ENCODE results near the gene ELOVL3.

ELOVL3 gene

DNA sequence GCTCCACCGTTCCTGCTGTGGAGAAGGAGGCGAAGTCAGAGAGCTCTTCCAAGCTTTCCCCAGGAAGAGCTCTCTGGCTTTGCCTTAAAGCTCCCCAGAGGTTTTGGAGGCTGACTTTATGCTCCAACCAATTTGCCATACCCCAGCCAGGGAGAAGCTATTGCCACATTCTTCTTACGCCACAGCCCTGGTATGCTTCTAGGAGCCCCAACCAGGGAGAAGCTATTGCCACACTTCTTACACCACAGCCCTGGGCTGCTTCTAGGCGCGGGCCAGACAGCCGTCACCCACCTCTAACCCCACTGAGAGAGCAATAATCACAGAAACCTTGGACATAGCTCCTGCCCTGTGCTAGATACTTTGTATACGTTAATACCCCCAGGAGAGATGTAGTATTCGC is 951 bp downstream of the ELOVL3 start:
- peak overlapping the region; percentile 16; the same call in 1 of the 2 replicates for H3K27ac ChIP-seq
- ChIA-PET CTCF (interaction anchor here (0.7 to 14.3 kb wide), 6 partner anchors 58 to 196 kb away, joined by 3 to 370 read pairs (median 5); no protein-coding TSS in a partner anchor), POLR2A (ENCODE audit: low non-redundant PET) (no interaction called here)
- TF ChIP-seq, protein P1, sequence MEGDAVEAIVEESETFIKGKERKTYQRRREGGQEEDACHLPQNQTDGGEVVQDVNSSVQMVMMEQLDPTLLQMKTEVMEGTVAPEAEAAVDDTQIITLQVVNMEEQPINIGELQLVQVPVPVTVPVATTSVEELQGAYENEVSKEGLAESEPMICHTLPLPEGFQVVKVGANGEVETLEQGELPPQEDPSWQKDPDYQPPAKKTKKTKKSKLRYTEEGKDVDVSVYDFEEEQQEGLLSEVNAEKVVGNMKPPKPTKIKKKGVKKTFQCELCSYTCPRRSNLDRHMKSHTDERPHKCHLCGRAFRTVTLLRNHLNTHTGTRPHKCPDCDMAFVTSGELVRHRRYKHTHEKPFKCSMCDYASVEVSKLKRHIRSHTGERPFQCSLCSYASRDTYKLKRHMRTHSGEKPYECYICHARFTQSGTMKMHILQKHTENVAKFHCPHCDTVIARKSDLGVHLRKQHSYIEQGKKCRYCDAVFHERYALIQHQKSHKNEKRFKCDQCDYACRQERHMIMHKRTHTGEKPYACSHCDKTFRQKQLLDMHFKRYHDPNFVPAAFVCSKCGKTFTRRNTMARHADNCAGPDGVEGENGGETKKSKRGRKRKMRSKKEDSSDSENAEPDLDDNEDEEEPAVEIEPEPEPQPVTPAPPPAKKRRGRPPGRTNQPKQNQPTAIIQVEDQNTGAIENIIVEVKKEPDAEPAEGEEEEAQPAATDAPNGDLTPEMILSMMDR (conservative IDR thresholded peaks at IDR 0.05; ENCODE audit: low read depth), result no peak
- peak; percentile 62 for DNase-seq (ENCODE audit: low spot score)

DNA sequence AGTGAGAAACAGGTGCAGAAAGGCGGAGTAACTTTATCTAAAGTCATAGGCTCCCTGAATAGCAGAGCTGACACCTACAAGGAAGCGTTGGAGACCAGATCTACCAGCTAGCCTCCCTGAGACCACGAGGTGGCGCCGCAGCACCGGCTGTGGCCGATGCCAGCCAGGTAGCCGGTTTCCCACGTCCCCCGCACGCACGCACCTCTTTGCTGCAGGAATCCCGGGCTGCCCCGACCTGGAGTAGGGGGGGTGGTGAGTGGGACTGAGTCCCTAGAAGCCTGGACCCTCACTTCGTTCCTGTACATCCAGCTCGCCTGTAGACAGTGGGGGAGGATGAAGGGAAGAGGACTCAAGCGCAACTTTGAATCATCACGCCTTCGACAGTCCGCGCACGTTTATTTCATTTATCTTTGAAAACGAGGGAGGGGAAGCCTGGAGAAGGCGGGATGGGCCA is 3.7 kb downstream of the ELOVL3 start:
- ChIA-PET CTCF (interaction anchor here (0.5 to 14.3 kb wide), 48 partner anchors 8 to 591 kb away, joined by 3 to 370 read pairs (median 4); partner anchors contain the start of genes FBXL15, GBF1, NFKB2 and PITX3), POLR2A (ENCODE audit: low non-redundant PET) (interaction anchor here (1.1 kb wide), 1 partner anchor 191 kb away, joined by 3 read pairs; the partner anchor contains the start of gene FBXL15)
- DNase-seq (ENCODE audit: low spot score), result peak; percentile 88

DNA sequence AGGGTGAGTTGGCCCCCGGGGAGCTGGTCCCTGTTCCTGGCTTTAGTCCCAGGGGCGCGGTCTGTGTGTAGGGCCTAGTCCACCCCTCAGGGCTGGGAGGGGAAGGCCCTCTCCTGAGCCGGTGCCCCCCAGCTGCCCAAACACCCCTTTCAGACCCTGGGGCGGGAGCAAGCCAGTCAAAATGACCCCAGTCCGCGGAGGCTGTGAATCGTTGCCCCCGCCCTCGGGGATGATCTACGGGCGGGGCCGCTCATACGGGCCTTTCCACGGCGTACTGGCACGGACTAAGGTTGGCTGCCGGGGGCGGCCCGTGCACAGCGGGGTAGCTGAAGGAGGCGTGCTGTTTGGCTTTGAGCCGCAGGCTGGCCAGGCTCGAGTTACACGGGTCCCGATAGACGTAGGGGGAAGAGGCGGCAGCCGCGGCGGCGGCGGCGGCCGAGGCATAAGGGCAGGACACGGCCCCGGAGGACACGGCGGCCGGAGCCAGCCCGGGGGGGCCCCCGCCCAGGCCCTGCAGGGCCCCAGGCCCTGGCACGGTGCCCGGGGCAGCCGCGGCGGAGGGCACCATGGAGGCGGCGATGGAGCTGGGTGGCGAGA is 4.3 kb downstream of the ELOVL3 start:
- peak overlapping the region; percentile 38; the same call in 1 of the 2 replicates for H3K27ac ChIP-seq
- TF ChIP-seq, protein P1 (conservative IDR thresholded peaks at IDR 0.05; ENCODE audit: low read depth), result no peak
- ChIA-PET POLR2A (ENCODE audit: low non-redundant PET) (interaction anchor here (1.1 kb wide), 1 partner anchor 190 kb away, joined by 3 read pairs; the partner anchor contains the start of gene FBXL15), CTCF (interaction anchor here (0.5 to 14.3 kb wide), 43 partner anchors 9 to 547 kb away, joined by 3 to 370 read pairs (median 4); partner anchors contain the start of genes FBXL15, GBF1, NFKB2 and PITX3)
- peak; percentile 67 for DNase-seq (ENCODE audit: low spot score)

More for the DNA sequence above, 3.7 kb downstream of the ELOVL3 start:
- TF ChIP-seq, protein P1 (conservative IDR thresholded peaks at IDR 0.05; ENCODE audit: low read depth), result peak; percentile 94
- peak overlapping the region; percentile 38; the same call in 1 of the 2 replicates for H3K27ac ChIP-seq

DNA sequence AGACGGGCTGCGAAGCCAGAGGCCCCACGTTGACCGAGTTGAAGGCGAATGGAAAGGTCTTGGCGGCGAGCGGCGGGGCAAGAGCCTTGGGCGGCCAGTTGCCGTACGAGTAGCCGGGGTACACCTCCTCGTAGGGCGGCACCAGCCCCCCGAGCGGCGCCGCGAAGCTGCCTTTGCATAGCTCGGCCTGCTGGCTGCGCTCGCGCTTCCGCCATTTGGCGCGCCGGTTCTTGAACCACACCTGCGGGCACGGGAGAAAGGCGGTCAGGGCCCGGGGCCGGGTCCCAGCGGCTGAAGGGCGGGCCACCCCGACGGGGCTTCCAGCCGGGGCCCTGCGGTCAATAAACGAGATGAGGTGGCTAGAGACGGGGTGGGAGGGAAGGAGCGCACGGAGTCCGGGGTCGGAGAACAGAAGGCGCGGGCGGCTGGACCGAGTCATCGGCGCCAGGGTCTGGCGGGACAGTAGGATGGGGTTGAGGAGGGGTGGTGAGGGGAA is 4.8 kb downstream of the ELOVL3 start:
- TF ChIP-seq, protein P1 (conservative IDR thresholded peaks at IDR 0.05; ENCODE audit: low read depth), result peak; percentile 37
- ChIA-PET POLR2A (ENCODE audit: low non-redundant PET) (interaction anchor here (1.1 kb wide), 1 partner anchor 190 kb away, joined by 3 read pairs; the partner anchor contains the start of gene FBXL15), CTCF (interaction anchor here (0.7 to 14.3 kb wide), 23 partner anchors 9 to 348 kb away, joined by 3 to 370 read pairs (median 6); partner anchors contain the start of genes FBXL15, GBF1, NFKB2 and PITX3)
- no peak overlapping the region for H3K27ac ChIP-seq
- no peak for DNase-seq (ENCODE audit: low spot score)

DNA sequence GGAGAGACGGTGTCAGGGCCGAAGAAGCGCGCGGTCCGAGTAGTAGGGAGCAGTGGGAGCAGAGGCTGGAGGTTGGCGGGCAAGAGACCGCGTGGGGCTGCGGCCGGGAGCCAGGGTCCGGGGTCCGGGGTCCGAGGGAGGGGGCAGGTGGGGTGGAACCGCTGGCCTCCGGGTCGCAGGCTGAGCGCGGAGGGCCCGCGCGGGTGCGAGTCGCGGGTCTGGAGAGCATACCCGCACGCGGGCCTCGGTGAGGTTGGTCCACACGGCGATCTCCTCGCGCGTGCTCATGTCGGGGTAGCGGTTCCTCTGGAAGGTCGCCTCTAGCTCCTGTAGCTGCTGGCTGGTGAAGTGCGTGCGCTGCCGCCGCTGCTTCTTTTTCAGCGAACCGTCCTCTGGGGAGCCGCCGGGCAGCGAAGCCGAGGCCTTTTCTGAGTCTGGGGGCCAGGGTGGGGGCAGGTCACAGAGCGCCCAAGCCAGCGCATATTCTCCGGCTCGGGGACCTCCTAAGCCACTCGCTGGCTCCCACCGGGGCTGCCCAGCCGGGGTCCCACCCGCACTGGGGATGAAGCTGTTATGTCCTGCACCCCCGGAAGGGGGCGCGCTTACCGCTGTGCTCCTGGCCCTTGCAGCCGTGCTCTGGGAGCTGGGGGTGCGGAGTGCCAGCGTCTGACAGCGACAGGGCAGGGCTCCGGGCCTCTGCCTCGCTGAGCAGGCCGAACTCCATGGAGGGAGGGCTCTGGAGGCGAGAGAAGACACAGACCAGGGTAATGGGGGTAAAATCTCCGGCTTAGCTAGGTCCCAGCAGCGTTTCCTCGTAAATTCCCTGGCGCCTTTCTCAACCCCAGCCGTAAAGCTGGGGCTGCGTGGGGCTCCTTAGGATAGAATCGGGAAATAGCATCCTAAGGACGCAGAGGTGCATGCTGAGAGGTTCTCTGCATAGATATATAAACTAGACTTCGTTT is 5.5 kb downstream of the ELOVL3 start:
- POLR2A ChIA-PET (ENCODE audit: low non-redundant PET), result no interaction called here
- TF ChIP-seq, protein P1 (conservative IDR thresholded peaks at IDR 0.05; ENCODE audit: low read depth), result peak; percentile 71

More for the DNA sequence above, 5.5 kb downstream of the ELOVL3 start:
- peak; percentile 73 for DNase-seq (ENCODE audit: low spot score)
- CTCF ChIA-PET, result interaction anchor here (0.5 to 14.3 kb wide), 27 partner anchors 9 to 248 kb away, joined by 3 to 370 read pairs (median 4); partner anchors contain the start of genes FBXL15, NFKB2 and PITX3
- no peak overlapping the region for H3K27ac ChIP-seq

Measured in RWPE1 (cell line).